ENCODE data around the gene PNMA1.

The PNMA1 gene

GRCh38 chr14:73723797-73724661, 9.8 kb upstream of the PNMA1 start:
- TF ChIP-seq CTCF (IDR thresholded peaks at IDR 0.05) = peak; percentile 32 to 53
- intact Hi-C loops (cut with DNase I; ENCODE audit: low total_unique reads) = no loop called here
- Histone ChIP-seq H3K27me3 (no peaks in the 10 kb centered on the region), H3K4me1 (peaks cover 0 to 55% (median 49%) of the 10 kb centered on the region in 4 donors), H3K27ac (peak overlapping the region; percentile 71 to 84), H3K9me3 (no peaks in the 10 kb centered on the region), H3K4me3 (peak overlapping the region; percentile 11 to 22), H3K36me3 (peaks cover 46 to 79% (median 61%) of the 10 kb centered on the region in 3 donors)
- peak; percentile 89 to 95 for DNase-seq

- Histone ChIP-seq H3K9me3 (no peaks in the 10 kb centered on the region), H3K36me3 (peaks cover 46 to 83% (median 67%) of the 10 kb centered on the region in 3 donors), H3K27me3 (no peaks in the 10 kb centered on the region), H3K4me1 (peaks cover 0 to 54% (median 48%) of the 10 kb centered on the region in 4 donors), H3K27ac (peak overlapping the region; percentile 71 to 84), H3K4me3 (peak overlapping the region; percentile 11 to 22)
- TF ChIP-seq CTCF (IDR thresholded peaks at IDR 0.05) = no peak
- intact Hi-C loops (cut with DNase I; ENCODE audit: low total_unique reads) = no loop called here
- DNase-seq = no peak
These were observed 9.2 kb upstream of the PNMA1 start for GRCh38 chr14:73723406-73723796.

GRCh38 chr14:73722581-73722980, 8.4 kb upstream of the PNMA1 start:
- DNase-seq = peak in 1 of 2 donors; percentile 60
- no peaks in the 10 kb centered on the region for H3K27me3 ChIP-seq
- peak overlapping the region; percentile 71 to 84 for H3K27ac ChIP-seq
- no peaks in the 10 kb centered on the region for H3K9me3 ChIP-seq
- H3K36me3 ChIP-seq = peaks cover 46 to 83% (median 72%) of the 10 kb centered on the region in 3 donors
- intact Hi-C loops (cut with DNase I; ENCODE audit: low total_unique reads) = no loop called here
- H3K4me3 ChIP-seq = no peak overlapping the region
- H3K4me1 ChIP-seq = peaks cover 0 to 58% (median 53%) of the 10 kb centered on the region in 4 donors
- TF ChIP-seq CTCF (IDR thresholded peaks at IDR 0.05) = no peak

- no peaks in the 10 kb centered on the region for H3K27me3 ChIP-seq
- TF ChIP-seq CTCF (IDR thresholded peaks at IDR 0.05) = no peak
- DNase-seq = peak in 1 of 2 donors; percentile 58
- H3K4me3 ChIP-seq = no peak overlapping the region
- peak overlapping the region; percentile 71 to 84 for H3K27ac ChIP-seq
- intact Hi-C loops (cut with DNase I; ENCODE audit: low total_unique reads) = no loop called here
- peaks cover 0 to 62% (median 58%) of the 10 kb centered on the region in 4 donors for H3K4me1 ChIP-seq
- H3K36me3 ChIP-seq = peaks cover 35 to 75% (median 58%) of the 10 kb centered on the region in 3 donors
- H3K9me3 ChIP-seq = no peaks in the 10 kb centered on the region
These were observed 7.1 kb upstream of the PNMA1 start for GRCh38 chr14:73721101-73721821.

- H3K27me3 ChIP-seq = no peaks in the 10 kb centered on the region
- intact Hi-C loops (cut with DNase I; ENCODE audit: low total_unique reads) = no loop called here
- H3K9me3 ChIP-seq = no peaks in the 10 kb centered on the region
- peaks cover 28 to 75% (median 52%) of the 10 kb centered on the region in 3 donors for H3K36me3 ChIP-seq
- TF ChIP-seq CTCF (IDR thresholded peaks at IDR 0.05) = no peak
- peaks cover 0 to 56% (median 52%) of the 10 kb centered on the region in 4 donors for H3K4me1 ChIP-seq
- H3K4me3 ChIP-seq = no peak overlapping the region
- peak overlapping the region in 1 of 2 donors; percentile 84 for H3K27ac ChIP-seq
- no peak for DNase-seq
These were observed 6.5 kb upstream of the PNMA1 start for GRCh38 chr14:73720636-73721035.

Measured in tibial artery (tissue), 4 donors.